Neuronal stem cell (in vitro differentiated cells): ENCODE data around the gene C1QTNF1.
A peak's percentile ranks its signal among the peaks of the same experiment; 100 is the strongest.

Experiments used
- DNase-seq: peaks from one replicate; pipeline ENCODE4 v3.0.0-alpha.2; 2013; ENCODE audit warnings: low spot score
- H2AFZ ChIP-seq: one replicate; pipeline ENCODE4 v1.6.1; 2013; ENCODE audit warnings: mild to moderate bottlenecking, low read length, inconsistent platforms
- H2AK5ac ChIP-seq: 2 replicates; pipeline ENCODE4 v1.6.1; 2013; ENCODE audit warnings: low read depth, mild to moderate bottlenecking, inconsistent platforms, low read length, moderate library complexity, mixed read lengths
- H2BK120ac ChIP-seq: 2 replicates; pipeline ENCODE4 v1.6.1; 2013; ENCODE audit warnings: low read depth, mild to moderate bottlenecking, inconsistent platforms, low read length, moderate library complexity, mixed read lengths
- H2BK12ac ChIP-seq: one replicate; pipeline ENCODE4 v1.6.1; 2013; ENCODE audit warnings: low read length, inconsistent platforms
- H2BK15ac ChIP-seq: 2 replicates; pipeline ENCODE4 v1.6.1; 2013; ENCODE audit warnings: mild to moderate bottlenecking, low read length, inconsistent platforms, mixed read lengths
- H2BK5ac ChIP-seq: one replicate; pipeline ENCODE4 v1.6.1; 2013; ENCODE audit warnings: inconsistent platforms, mild to moderate bottlenecking, low read length, moderate library complexity
- H3K14ac ChIP-seq: one replicate; pipeline ENCODE4 v1.6.1; 2013; ENCODE audit warnings: low read length, inconsistent platforms
- H3K18ac ChIP-seq: 2 replicates; pipeline ENCODE4 v1.6.1; 2013; ENCODE audit warnings: low read length, inconsistent platforms
- H3K23ac ChIP-seq: 2 replicates; pipeline ENCODE4 v1.6.1; 2013; ENCODE audit warnings: low read depth, mild to moderate bottlenecking, mixed read lengths, low read length, inconsistent platforms; ENCODE audit not compliant: poor library complexity
- H3K27ac ChIP-seq: replicated peaks from 3 replicates; pipeline ENCODE4 v1.5.1; 2013; ENCODE audit warnings: low read length, inconsistent platforms
- H3K27me3 ChIP-seq, 3 experiments: 2 replicates each; pipeline ENCODE4 v1.6.1; 2013; ENCODE audit warnings: low read length in 3 of 3, mild to moderate bottlenecking in 2 of 3, inconsistent platforms in 1 of 3, low read depth in 1 of 3, mixed read lengths in 1 of 3, moderate library complexity in 1 of 3; ENCODE audit not compliant: control insufficient read depth in 3 of 3, insufficient read depth in 3 of 3
- H3K36me3 ChIP-seq, 2 donors: replicated peaks in 1 of 2; 2 replicates each; pipeline ENCODE4 v1.6.1; 2013; ENCODE audit warnings: low read length in 2 of 2; ENCODE audit not compliant: control insufficient read depth in 2 of 2, insufficient read depth in 2 of 2
- H3K4ac ChIP-seq: 2 replicates; pipeline ENCODE4 v1.6.1; 2013; ENCODE audit warnings: inconsistent platforms, mild to moderate bottlenecking, low read length, moderate library complexity
- H3K4me1 ChIP-seq, 2 donors: 1 replicate in 1 of 2; 2 replicates in 1 of 2; pipeline ENCODE4 v1.6.1; 2013; ENCODE audit warnings: low read length in 2 of 2, low read depth in 1 of 2; ENCODE audit not compliant: control insufficient read depth in 2 of 2, insufficient read depth in 1 of 2
- H3K4me2 ChIP-seq: one replicate; pipeline ENCODE4 v1.6.1; 2013; ENCODE audit warnings: mild to moderate bottlenecking, low read length, inconsistent platforms; ENCODE audit not compliant: insufficient read depth, poor library complexity, severe bottlenecking
- H3K4me3 ChIP-seq, 2 donors: 2 replicates each; pipeline ENCODE4 v1.5.1; 2013; ENCODE audit warnings: low read length in 2 of 2, mild to moderate bottlenecking in 2 of 2, inconsistent platforms in 1 of 2, moderate library complexity in 1 of 2
- H3K79me1 ChIP-seq: one replicate; pipeline ENCODE4 v1.6.1; 2013; ENCODE audit warnings: low read depth, mild to moderate bottlenecking, inconsistent platforms, low read length, moderate library complexity
- H3K9ac ChIP-seq: one replicate; pipeline ENCODE4 v1.6.1; 2013; ENCODE audit warnings: mild to moderate bottlenecking, low read depth, low read length, inconsistent platforms; ENCODE audit not compliant: poor library complexity
- H3K9me3 ChIP-seq, 2 donors: replicated peaks in 1 of 2; 2 replicates each; pipeline versions ENCODE3 to v1.6.1; 2013; ENCODE audit warnings: low read length in 2 of 2, mild to moderate bottlenecking in 2 of 2, inconsistent platforms in 1 of 2, low read depth in 1 of 2, mixed read lengths in 1 of 2, moderate library complexity in 1 of 2; ENCODE audit not compliant: control insufficient read depth in 2 of 2, insufficient read depth in 1 of 2
- H4K8ac ChIP-seq: one replicate; pipeline ENCODE4 v1.6.1; 2013; ENCODE audit warnings: low read depth, mild to moderate bottlenecking, inconsistent platforms, low read length, moderate library complexity
- H4K91ac ChIP-seq: one replicate; pipeline ENCODE4 v1.6.1; 2013; ENCODE audit warnings: low read length, low read depth, mild to moderate bottlenecking, inconsistent platforms; ENCODE audit not compliant: poor library complexity
- WGBS, 2 donors: extraction: QIAGEN DNeasy Blood & Tissue Kit; methylation state at CpG; one replicate each; pipeline ENCODE4 v1.1.7; 2013; ENCODE audit warnings: missing lambda C conversion rate in 2 of 2, mixed read lengths in 1 of 2; ENCODE audit not compliant: insufficient read length in 2 of 2, insufficient replicate concordance in 1 of 2; ENCODE audit errors: extremely low coverage in 2 of 2; 5-methylcytosine and 5-hydroxymethylcytosine counted together

C1QTNF1 gene

GRCh38 chr17:79080761-79081290 is 56.9 kb downstream of the C1QTNF1 start:
- peak overlapping the region; percentile 85 for H3K23ac ChIP-seq
- H3K4me2 ChIP-seq = no peak overlapping the region
- no peak overlapping the region for H3K4ac ChIP-seq
- peaks cover 0 to 8% of the 10 kb centered on the region in 2 donors for H3K9me3 ChIP-seq
- H4K91ac ChIP-seq = no peak overlapping the region
- DNase-seq = no peak
- no peak overlapping the region for H2BK120ac ChIP-seq
- no CpG with 5 or more reads among the region's 17 CpGs for WGBS, 2 donors
- H3K4me3 ChIP-seq = no peak overlapping the region
- H3K36me3 ChIP-seq = peaks cover 48 to 52% of the 10 kb centered on the region in 2 donors
- H2BK12ac ChIP-seq = no peak overlapping the region
- no peak overlapping the region for H3K27ac ChIP-seq
- no peak overlapping the region for H2BK15ac ChIP-seq
- no peak overlapping the region for H2AK5ac ChIP-seq
- H3K27me3 ChIP-seq = no peaks in the 10 kb centered on the region
- H2BK5ac ChIP-seq = no peak overlapping the region
- no peak overlapping the region for H4K8ac ChIP-seq
- no peak overlapping the region for H3K9ac ChIP-seq
- H2AFZ ChIP-seq = no peak overlapping the region
- H3K18ac ChIP-seq = no peak overlapping the region
- H3K4me1 ChIP-seq = peaks cover under 1 to 2% of the 10 kb centered on the region in 2 donors
- peaks cover 8% of the 10 kb centered on the region for H3K79me1 ChIP-seq
- H3K14ac ChIP-seq = no peak overlapping the region

DNA sequence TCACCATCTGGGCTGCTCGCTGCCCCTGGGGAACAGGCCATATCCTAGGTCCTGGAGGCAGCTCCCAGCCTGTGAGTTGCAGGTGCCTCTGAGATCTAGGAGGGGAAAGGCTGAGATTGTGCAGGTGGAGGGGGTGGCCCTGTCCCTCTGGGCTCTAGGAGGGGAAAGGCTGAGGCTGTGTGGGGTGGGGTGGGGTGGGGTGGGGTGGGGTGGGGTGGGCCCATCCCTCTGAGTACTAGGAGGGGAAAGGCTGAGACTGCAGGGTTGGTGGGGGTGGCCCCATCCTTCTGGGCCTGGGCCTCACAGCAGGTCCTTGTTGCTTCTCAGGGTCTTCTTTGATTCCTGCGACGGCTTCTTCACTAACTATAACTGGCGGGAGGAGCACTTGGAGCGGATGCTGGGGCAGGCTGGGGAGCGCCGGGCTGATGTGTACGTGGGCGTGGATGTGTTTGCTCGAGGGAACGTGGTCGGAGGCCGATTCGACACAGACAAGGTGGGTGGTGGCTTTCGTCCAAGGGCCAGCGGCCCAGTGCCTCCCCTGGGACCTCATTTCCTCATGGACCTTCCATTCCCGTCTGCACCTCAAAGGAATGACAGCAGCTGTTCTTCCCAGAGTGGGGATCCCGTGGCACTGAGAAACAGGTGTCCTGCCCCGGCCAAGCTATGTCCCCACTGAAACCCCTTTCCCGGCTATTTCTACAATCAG is 57.8 kb downstream of the C1QTNF1 start:
- Histone ChIP-seq H3K14ac (no peak overlapping the region), H3K18ac (no peak overlapping the region), H2AK5ac (peak overlapping the region; percentile 81), H3K9me3 (peaks cover 0 to 8% of the 10 kb centered on the region in 2 donors), H3K36me3 (peaks cover 48 to 52% of the 10 kb centered on the region in 2 donors), H2BK120ac (no peak overlapping the region), H2BK15ac (no peak overlapping the region), H4K8ac (no peak overlapping the region), H3K79me1 (peaks cover 8% of the 10 kb centered on the region), H4K91ac (no peak overlapping the region), H3K4me1 (no peaks in the 10 kb centered on the region), H2AFZ (no peak overlapping the region), H3K9ac (no peak overlapping the region), H3K27me3 (no peaks in the 10 kb centered on the region), H3K4ac (no peak overlapping the region), H3K27ac (no peak overlapping the region), H3K4me3 (no peak overlapping the region), H3K4me2 (no peak overlapping the region), H3K23ac (no peak overlapping the region), H2BK12ac (no peak overlapping the region), H2BK5ac (no peak overlapping the region)
- no peak for DNase-seq
- WGBS, 2 donors = no CpG with 5 or more reads among the region's 20 CpGs

GRCh38 chr17:79082311-79083190 is 58.6 kb downstream of the C1QTNF1 start:
- no peak overlapping the region for H4K91ac ChIP-seq
- no peak overlapping the region for H3K27ac ChIP-seq
- H3K4me1 ChIP-seq = no peaks in the 10 kb centered on the region
- no peak overlapping the region for H3K23ac ChIP-seq
- H3K36me3 ChIP-seq = peaks cover 48 to 52% of the 10 kb centered on the region in 2 donors
- H4K8ac ChIP-seq = no peak overlapping the region
- no peaks in the 10 kb centered on the region for H3K27me3 ChIP-seq
- peaks cover 8% of the 10 kb centered on the region for H3K79me1 ChIP-seq
- no peak overlapping the region for H2AFZ ChIP-seq
- peak overlapping the region; percentile 74 for H2AK5ac ChIP-seq
- peaks cover 0 to 8% of the 10 kb centered on the region in 2 donors for H3K9me3 ChIP-seq
- no peak overlapping the region for H3K4me3 ChIP-seq
- H2BK15ac ChIP-seq = no peak overlapping the region
- no peak overlapping the region for H3K14ac ChIP-seq
- DNase-seq = peak; percentile 48
- no peak overlapping the region for H3K4ac ChIP-seq
- no peak overlapping the region for H3K4me2 ChIP-seq
- peak overlapping the region; percentile 64 for H3K18ac ChIP-seq
- peak overlapping the region; percentile 31 for H2BK120ac ChIP-seq
- no CpG with 5 or more reads among the region's 41 CpGs for WGBS, 2 donors
- no peak overlapping the region for H2BK12ac ChIP-seq
- H2BK5ac ChIP-seq = peak overlapping the region; percentile 75
- H3K9ac ChIP-seq = no peak overlapping the region
